Cardiac muscle cell (in vitro differentiated cells and primary cell): ENCODE measurements around the gene IMPDH1. TPM values are rescaled to one million over a fixed set of nuclear protein-coding genes. Genes with fewer than 3 reads are reported as not detected.

Source experiments
- DNase-seq, 2 donors: peaks; one replicate each; pipeline versions ENCODE4 v3.0.0 to v3.0.0-alpha.2; 2010 to 2017; ENCODE audit warnings: low read depth in 1 of 2, low spot score in 1 of 2
- H3K27ac ChIP-seq: fragments of 200-600 bp; sonication (generic); 2 replicates; pipeline ENCODE4 v1.5.1; 2016
- H3K27me3 ChIP-seq: fragments of 200-600 bp; sonication (generic); 2 replicates; pipeline ENCODE4 v1.6.0; 2016; ENCODE audit warnings: control low read depth
- H3K36me3 ChIP-seq: fragments of 200-600 bp; sonication (generic); 2 replicates; pipeline ENCODE4 v1.5.1; 2016; ENCODE audit warnings: control low read depth
- H3K4me1 ChIP-seq: fragments of 200-600 bp; sonication (generic); 2 replicates; pipeline ENCODE4 v1.8.1; 2017; ENCODE audit warnings: low read depth, mild to moderate bottlenecking, mixed run types
- H3K4me3 ChIP-seq: fragments of 200-600 bp; sonication (generic); 2 replicates; pipeline ENCODE4 v1.5.1; 2016; ENCODE audit warnings: mild to moderate bottlenecking
- H3K9me3 ChIP-seq: fragments of 200-600 bp; sonication (generic); 2 replicates; pipeline ENCODE4 v1.5.1; 2017; ENCODE audit warnings: low read depth, mild to moderate bottlenecking, control low read depth
- CTCF ChIP-seq: IDR thresholded peaks from 2 replicates; pipeline ENCODE4 v1.5.1; 2012; ENCODE audit warnings: low read depth, mild to moderate bottlenecking, low read length
- polyA plus RNA-seq: library from polyadenylated mRNA; unstranded; fragments of >200 nt; fragmentation: Nextera tagmentation; extraction: Ambion mirVana; gene quantifications from 2 replicates; pipeline ENCODE4 v1.2.1, GENCODE V29; 2016
- total RNA-seq: library from RNA; depleted of rRNA; stranded (reverse); fragments of >200 nt; gene quantifications from 2 replicates; pipeline ENCODE4 v1.2.3, GENCODE V29; 2016

The IMPDH1 gene
- total and polyA plus RNA-seq, 2 experiments from 2014 or later: 20.5 to 24.0 TPM

GRCh38 chr7:128383776-128384175 is 26.0 kb downstream of the IMPDH1 start:
- no peak for DNase-seq
- Histone ChIP-seq H3K27me3 (no peaks in the 10 kb centered on the region), H3K9me3 (no peaks in the 10 kb centered on the region), H3K4me1 (peaks cover 38% of the 10 kb centered on the region), H3K36me3 (no peaks in the 10 kb centered on the region), H3K4me3 (no peak overlapping the region), H3K27ac (no peak overlapping the region)
- TF ChIP-seq CTCF: no peak

- no peaks in the 10 kb centered on the region for H3K27me3 ChIP-seq
- peak; percentile 69 for TF ChIP-seq CTCF
- DNase-seq: peak in 1 of 2 donors; percentile 69
- H3K27ac ChIP-seq: peak overlapping the region; percentile 78
- H3K4me3 ChIP-seq: no peak overlapping the region
- H3K9me3 ChIP-seq: no peaks in the 10 kb centered on the region
- H3K4me1 ChIP-seq: peaks cover 42% of the 10 kb centered on the region
- no peaks in the 10 kb centered on the region for H3K36me3 ChIP-seq
These were observed 28.5 kb downstream of the IMPDH1 start for GRCh38 chr7:128381161-128381821.

- Histone ChIP-seq H3K4me3 (no peak overlapping the region), H3K9me3 (no peaks in the 10 kb centered on the region), H3K27ac (peak overlapping the region; percentile 78), H3K4me1 (peaks cover 42% of the 10 kb centered on the region), H3K27me3 (no peaks in the 10 kb centered on the region), H3K36me3 (no peaks in the 10 kb centered on the region)
- TF ChIP-seq CTCF: no peak
- peak in 1 of 2 donors; percentile 84 for DNase-seq
These were observed 29.2 kb downstream of the IMPDH1 start for GRCh38 chr7:128380483-128381106.

GRCh38 chr7:128379900-128380479 is 29.8 kb downstream of the IMPDH1 start:
- peaks cover 42% of the 10 kb centered on the region for H3K4me1 ChIP-seq
- no peak overlapping the region for H3K4me3 ChIP-seq
- H3K27ac ChIP-seq: peak overlapping the region; percentile 78

GRCh38 chr7:128378637-128379036 is 31.1 kb downstream of the IMPDH1 start:
- Histone ChIP-seq H3K9me3 (no peaks in the 10 kb centered on the region), H3K36me3 (no peaks in the 10 kb centered on the region), H3K27me3 (no peaks in the 10 kb centered on the region), H3K4me1 (peaks cover 42% of the 10 kb centered on the region), H3K4me3 (no peak overlapping the region), H3K27ac (peak overlapping the region; percentile 72)
- DNase-seq: no peak
- no peak for TF ChIP-seq CTCF

More at GRCh38 chr7:128379900-128380479, 29.8 kb downstream of the IMPDH1 start:
- H3K9me3 ChIP-seq: no peaks in the 10 kb centered on the region
- H3K36me3 ChIP-seq: no peaks in the 10 kb centered on the region
- no peaks in the 10 kb centered on the region for H3K27me3 ChIP-seq
- DNase-seq: peak in 1 of 2 donors; percentile 18
- no peak for TF ChIP-seq CTCF
